HG03280 (cell line): ENCODE results near the gene GART.
"Not testable (repeated sequence)": the region's sequence is repeated elsewhere in the genome, so short reads cannot be mapped to it uniquely, and the experiment has no call there.

Experiments used
- ATAC-seq: cut with Tn5 transposase; IDR thresholded peaks from one replicate; pipeline ENCODE4 v1.9.1; 2021; ENCODE audit warnings: mild to moderate bottlenecking, moderate library complexity; ENCODE audit not compliant: unreplicated experiment

Gene GART

DNA sequence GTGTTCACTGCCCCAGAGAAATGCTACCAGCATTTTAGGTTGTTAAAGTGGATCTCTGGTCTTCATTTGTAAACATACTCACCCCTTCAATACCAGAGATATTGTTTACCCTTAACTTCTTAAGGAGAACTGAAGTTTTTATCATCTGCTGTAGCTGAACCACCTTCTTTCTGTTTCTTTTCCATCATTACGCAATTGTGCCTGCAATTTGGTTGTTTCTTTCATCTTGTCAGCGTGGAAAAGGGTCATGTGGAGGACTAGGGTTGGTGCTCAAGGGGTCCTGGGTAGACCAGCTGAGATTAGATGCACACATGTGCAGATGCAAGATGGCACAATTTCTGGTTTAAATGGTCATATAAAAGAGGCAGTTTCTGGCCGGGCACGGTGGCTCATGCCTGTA is 23.0 kb downstream of the GART start:
- ATAC-seq: no peak

DNA sequence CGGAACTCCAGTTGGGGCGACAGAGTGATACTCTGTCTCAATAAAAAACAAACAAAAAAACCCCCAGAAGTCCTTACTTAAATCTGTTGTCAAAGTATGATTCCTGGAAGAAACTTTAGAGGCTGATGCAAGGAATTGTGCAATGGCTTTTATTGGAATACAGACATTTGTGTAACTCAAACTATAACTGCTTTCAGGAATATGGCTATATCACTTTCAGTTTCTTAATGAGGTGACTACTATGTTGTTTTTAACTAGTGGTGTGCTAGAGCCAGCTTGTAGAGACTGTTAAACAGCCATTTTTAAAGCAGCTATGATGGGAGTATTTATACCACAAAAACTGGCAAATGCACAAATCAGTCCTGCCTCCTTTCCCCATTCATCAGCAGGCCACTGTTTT is 27.7 kb downstream of the GART start:
- no peak for ATAC-seq

DNA sequence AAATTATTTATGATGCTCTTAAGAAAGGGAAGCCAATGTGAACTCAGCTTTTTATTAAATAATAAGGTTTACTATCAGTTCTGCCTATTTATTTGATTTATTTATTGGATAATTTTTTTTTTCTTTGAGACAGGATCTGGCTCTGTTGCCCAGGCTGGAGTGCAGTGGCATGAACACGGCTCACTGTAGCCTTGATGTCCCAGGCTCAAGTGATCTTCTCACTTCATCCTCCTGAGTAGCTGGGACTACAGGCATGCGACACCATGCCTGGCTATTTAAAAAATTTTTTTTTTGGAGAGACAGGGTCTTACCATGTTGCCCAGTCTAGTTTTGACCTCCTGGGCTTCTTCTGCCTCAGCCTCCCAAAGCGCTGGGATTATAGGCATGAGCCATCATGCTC is 29.4 kb downstream of the GART start:
- ATAC-seq: no peak

DNA sequence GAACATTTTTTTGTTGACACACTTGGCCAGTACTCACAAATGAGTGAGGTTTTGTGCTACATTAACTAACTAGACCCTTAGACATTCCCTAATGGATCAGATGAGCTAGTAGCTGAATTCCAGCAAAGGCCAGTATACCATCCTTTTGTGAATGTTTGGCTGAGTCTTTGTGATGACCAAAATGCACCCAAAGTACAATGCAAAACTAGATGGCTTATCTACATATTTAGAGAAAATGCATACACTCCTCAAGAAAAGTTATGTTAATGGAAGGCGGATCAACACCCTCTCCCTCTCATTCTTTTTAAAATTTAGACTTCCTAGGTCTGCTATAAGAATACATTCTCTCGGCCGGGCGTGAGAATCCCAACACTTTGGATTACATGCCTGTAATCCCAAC is 30.3 kb downstream of the GART start:
- no peak for ATAC-seq

DNA sequence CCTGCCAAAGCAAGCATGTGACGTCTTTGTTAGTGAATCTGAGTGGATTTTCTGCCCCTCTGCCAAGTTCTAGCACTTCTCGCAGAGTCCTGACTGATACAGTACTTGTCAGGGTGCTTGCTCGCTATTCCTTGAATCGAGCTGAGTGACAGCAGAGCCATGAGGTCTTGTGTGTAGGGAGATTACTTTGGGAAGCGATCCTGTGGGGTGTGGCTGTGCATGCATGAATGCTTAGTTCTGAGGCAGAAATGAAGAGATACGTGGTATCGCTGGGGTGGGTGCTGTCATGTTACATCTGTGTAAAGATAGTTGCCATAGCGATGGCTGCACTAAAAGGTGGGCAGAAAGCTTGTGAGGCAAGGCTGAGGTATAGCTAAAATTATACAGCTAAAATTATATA is 31.1 kb downstream of the GART start:
- ATAC-seq: no peak

DNA sequence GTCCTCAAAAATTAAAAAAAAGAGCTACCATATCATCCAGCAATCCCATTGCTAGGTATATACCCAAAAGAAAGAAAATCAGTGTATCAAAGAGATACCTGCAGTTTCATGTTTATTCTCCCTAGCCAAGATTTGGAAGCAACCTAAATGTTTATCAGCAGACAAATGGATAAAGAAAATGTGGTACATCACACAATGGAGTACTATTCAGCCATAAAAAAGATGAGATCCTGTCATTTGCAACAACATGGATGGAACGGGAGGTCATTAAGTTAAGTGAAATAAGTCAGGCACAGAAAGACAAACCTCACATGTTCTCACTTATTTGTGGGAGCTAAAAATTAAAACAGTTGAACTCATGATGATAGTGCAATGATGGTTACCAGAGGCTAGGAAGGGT is 34.9 kb downstream of the GART start:
- not testable (repeated sequence) for ATAC-seq

DNA sequence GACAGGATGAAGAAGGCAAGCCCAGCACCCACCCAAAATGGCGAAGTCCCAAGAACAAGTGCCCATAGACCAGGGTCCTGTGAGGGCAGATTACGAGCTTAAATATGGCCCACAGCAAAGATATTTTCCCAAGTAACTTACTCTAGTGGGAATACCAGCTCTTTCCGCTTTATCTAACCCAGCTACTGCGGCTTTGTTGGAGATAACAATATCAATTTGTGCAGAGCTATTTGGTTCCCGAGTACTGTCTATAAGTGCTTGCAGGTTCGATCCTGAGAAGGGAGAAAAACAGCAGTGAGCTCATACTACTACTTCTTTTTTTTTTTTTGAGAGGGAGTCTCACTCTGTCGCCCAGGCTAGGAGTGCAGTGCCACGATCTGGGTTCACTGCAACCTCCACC is 36.1 kb downstream of the GART start:
- no peak for ATAC-seq

DNA sequence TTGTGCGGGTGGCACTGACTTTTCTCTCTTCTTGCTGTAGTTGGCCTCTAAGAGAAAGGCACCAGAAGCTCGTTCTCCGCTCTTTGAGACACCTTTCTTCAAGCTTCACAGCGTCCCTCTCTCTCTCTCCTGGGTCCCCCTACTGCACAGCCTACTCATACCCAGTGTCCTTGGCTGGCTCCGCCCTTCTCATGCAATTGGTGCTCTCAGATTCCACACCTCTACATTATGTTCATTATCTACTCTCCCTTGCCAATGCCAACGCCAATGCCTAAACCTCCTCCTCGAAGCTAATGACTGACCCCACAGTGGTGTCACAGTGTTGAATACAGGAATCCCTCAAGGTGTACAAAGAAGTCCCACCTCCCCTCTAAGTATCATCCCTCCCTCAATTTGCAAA is 45.6 kb downstream of the GART start:
- no peak for ATAC-seq

DNA sequence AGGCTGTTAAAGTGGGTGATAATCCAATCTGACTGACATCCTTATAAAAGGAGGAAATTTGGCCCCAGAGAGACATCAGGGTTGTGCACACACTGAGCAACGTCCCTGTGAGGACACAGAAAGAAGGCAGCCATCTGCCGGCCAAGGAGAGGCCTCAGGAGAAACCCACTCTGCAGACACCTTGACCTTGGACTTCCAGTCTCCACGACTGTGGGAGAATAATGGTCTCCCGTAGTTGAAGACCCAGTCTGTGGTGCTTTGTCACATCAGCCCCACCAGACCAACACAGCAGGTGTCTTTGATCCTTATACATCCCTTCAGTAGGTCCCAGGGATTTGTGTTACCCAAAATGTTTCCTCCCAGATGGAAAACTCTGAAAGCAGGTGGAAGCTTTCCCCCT is 46.2 kb downstream of the GART start:
- ATAC-seq: no peak

DNA sequence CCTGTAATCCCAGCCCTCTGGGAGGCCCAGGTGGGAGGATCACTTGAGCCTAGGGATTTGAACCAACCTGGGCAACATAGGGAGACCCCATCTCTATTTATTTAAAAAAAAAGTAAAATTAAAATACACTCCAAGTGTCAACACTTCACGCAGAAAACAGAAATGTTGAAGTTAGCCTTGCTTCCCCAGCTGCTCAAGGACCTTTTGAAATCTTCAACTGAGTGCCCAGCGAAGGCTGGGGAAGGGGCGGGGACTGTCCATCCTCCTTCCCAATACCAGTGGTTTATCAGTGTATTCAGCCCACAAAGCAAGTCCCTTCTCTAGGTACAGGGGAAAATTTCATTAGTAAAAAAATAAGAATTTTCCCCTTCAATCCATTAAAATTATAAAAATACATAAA is 48.2 kb downstream of the GART start:
- ATAC-seq: no peak

DNA sequence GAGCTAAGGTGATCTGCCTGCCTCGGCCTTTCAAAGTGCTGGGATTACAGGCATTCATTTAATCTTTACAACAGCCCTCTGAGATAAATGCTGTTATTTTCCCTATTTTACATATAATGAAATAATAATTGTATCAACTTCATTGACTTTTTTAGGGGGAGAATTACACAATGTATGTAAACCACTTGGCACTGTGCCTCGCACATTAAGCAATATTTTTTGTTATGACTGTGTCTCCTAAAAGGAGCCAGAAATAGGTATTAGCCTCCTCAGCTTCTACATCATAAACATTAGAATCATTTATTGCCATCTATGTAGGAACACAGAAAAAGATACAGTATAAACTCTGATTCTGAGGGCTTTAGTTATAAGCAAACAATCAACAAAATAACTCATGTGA is 49.3 kb downstream of the GART start:
- ATAC-seq: no peak

DNA sequence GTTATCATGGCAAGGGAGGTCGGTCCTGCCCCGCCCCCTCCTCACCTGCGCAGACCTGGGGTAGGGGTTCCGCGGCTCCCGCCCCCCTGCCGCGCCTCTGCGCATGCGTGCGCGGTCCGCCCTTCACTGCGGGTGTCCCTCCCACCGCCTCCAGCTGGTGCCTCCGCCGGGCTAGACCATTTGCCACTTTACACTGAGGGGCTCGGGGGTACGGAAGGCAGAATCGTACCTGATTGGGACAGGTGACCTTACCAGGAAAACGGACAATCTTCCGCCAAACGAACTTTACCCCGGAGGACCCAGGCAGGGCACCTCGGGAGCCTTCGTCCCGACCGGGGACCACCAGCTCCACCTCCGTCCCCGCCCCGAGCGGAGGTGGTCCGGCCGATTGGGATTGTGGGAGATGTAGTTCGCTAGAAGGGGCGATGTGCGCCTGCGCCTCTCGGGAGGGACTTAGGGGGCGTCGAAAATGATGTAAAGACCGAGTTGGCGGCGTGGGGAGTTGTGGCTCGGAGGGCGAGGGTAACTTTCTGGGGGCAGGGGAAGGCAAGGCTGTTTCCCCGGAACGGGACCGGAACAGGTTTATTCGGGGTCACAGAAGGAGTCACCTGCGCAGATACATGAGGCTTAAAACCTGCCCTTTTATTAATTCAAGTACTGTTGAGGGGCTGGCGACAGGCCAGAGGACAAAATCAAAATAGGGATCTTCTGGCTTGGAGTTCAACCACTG is 50.4 kb downstream of the GART start, which contains the start of gene DNAJC28:
DNAJC28 (minus strand) TSS at position 344 of the 730 bp plus-strand sequence. CDS start 2,323 bp downstream, outside the sequence.
- ATAC-seq: peak; percentile 98

DNA sequence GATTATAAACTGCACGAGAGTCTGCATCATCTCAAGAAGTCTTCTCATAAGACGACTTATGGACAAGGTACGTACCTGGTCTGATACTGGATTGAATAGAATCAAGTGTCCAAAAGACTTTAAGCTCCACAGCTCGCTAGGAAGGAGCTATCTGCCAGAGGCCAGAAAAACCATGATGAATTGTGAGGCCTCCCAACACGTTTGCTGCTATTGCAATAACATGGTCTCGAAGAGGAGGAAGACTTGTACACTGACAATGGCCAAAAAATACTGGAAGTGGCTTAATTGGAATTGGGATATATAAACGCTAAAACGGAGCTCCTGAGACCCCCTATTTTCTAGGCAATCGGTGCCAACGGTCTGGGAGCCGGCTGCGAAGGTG is 50.9 kb downstream of the GART start:
- no peak for ATAC-seq

DNA sequence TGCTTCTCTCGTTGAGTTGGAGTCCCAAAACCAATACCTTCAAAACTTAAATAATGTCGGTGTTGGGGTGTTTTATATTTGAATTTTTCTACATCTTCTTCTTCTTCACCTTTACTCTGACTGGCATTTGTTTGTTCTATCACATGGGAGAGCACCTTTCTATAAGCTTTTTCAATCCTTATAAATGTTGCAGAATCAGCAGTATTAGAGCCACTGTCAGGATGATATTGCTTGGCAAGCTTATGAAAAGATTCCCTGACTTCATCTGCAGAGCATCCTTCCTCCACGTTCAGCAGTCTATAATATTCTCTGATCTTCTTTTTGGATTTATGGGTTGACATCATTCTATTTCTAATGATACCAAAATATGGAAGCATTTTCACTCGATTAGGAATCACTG is 53.0 kb downstream of the GART start:
- ATAC-seq: no peak

DNA sequence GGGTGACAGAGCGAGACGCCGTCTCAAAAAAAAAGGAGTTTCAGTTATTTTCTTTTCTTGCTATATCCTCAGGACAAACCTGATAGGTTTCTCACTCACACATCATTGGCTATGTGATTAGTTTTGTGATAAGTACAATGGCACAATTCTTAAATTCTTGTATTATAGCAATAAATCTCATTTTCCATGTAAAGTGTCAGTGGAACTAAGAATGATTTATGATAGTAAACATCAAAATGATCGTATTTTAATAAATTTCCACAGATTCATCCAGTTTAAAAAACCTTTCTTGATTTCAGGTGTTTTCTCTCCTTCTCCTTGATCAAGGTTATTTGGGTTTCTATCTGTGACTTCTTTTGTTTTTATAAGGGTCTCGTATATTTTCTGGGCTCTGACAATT is 53.9 kb downstream of the GART start:
- no peak for ATAC-seq

DNA sequence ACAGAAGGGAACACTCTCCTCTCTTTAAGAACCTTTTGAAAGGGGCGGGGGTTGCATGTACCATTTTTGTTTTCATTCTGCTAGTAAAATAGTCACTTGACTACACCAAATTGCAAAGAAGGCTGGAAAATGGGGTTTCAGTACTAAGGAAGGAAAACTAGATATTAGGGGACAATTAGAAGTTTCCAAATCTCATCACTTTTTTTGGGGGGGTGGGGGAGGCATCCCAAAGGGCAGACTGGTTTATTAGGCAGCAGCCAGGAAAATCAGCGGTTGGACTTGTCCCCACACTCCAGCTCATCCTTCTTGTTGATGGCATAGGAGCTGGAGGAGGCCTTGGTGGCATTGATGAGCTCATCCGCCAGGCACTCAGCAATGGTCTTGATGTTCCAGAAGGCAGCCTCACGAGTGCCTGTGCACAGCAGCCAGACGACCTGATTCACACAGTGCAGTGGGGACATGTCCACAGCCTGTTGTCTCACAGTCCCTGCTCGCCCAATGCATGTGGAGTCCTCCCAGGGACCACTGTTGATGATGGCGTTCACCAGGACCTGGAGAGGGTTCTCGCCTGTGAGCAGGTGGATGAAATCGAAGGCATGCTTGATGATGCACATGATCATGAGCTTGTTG is 60.5 kb downstream of the GART start:
- no peak for ATAC-seq

DNA sequence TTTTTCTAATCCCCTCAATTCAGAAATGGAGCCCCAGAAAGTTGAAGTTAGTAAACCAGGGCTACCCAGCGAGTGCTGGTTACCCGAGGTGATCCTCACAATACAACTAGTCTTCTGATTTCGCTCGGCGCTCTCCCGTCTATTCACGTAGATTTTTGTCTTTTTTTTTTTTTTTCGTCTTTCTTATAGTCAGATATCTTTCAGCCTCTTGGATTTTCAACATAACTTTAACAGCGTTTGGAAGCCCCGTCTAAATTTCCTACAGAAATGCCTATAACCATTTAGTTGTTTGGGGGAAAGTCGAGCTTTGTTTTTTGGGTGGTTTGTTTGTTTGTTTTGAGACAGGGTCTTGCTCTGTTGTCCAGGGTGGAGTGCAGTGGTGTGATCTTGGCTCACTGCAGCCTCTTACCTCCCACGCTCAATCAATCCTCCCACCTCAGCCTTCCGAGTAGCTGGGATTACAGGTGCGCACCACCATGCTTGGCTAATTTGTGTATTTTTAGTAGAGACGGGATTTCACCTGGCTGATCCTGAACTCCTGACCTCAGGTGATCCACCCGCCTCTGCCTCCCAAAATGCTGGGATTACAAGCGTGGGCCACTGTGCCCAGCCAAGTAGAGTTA is 61.3 kb downstream of the GART start:
- ATAC-seq: no peak

DNA sequence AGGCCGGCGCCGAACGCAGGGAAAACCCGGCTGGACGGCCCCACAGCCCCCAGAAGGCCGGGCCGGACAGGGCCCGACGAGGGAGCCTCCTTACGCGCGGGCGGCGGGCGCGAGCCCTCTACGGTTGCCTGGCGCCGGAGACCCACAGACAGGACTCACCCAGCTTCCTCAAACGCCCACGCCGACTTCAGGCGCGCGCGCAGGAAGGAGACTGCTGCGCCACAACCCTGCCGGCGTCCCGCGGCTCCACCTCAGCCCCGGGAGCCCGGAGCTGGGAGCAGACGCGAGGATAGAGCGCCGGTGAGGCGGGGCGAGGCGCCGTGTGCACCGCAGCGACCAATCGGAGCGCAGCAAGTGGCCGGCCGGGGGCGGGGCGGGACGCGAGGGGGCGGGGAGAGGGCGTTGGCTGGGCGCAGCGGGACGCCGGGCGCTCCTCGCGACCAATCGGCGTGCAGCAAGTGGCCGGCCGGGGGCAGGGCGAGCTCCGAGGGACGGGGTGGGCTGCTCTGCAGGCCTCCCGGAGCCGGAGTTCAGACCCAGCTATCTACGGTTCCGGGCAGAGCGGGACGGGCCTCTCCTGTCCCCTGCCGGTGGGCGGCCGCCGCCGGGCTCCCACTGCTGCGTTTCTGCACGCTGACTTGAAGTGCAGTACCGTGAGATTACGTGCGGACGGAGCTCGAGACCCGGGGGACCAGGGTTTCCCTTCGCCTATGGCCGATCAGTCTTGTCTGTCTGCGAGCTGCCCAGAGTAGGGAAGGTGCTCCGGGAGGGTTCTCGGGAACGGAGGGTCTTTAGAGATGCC is 62.0 kb downstream of the GART start, which contains the start of gene TMEM50B:
TMEM50B (minus strand) TSS at position 296 of the 802 bp plus-strand sequence. CDS start 11,089 bp downstream, outside the sequence.
- ATAC-seq: peak; percentile 88

DNA sequence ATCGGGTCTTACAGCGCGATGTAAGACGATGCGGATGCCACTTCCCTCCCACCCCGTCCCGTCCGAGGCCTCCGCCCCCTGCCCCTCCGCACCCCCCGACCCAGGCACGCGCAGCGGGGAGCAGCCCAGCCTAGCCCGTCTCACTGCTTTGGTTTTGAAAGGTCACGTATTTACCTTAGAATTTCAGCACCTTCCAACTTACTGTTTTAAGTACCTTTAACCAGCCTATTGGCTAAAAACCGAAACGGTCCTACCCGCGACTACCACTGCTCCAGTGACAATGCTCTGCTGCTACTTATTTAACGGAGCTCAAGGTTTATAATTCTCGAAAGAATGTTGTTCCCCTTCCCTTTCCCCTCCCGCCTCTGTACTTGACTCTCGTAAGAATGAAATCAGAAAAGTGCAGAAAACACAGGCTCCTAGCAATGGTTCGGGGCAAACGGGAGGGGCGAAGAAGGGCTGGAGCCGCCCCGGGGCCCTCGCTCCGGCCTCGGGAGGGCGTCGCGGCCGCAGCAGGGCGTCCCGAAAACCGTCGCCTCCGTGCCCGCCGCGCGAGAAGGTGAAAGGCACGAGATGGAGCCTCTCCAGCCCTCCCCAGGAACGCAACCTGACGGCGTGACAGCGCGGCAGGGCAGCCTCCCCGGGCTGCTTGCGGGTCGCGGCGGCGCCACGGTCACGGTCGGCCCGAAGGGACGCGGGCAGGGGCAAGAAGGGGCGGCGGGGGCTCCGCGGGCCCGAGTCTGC is 62.8 kb downstream of the GART start:
- ATAC-seq: peak; percentile 26

DNA sequence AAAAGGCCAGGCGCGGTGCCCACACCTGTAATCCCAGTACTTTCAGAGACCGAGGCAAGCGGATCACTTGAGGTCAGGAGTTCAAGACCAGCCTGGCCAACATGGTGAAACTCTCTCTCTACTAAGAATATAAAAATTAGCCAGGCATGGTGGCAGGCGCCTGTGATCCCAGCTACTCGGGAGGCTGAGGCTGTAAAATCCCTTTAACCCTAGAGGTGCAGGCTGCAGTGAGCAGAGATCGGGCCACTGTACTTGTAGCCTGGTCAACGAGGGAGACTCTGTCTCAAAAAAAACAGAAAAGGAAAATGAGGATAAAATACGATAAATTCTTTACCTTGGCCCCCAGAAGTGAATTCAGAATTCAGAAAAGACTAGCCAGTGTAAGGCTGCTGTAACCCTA is 63.7 kb downstream of the GART start:
- no peak for ATAC-seq

DNA sequence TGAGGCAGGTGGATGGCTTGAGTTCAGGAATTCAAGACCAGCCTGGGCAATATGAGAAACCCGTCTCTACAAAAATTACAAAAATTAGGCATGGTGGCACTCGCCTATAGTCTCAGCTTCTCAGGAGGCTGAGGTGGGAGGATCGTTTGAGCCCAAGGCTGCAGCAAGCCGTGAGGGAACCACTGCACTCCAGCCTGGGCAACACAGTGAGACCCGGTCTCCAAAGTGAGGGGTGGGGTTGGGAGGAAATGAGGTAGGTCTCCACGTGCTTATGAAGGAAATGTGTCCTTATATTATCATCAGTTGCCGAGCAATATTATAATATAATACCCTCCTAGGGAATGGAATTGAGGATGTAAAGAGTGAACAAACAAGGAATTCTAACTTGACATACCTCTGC is 64.9 kb downstream of the GART start:
- no peak for ATAC-seq
